LNCaP clone FGC (cell line): ENCODE measurements around the gene FDX1.
"Not testable (repeated sequence)": the region's sequence is repeated elsewhere in the genome, so short reads cannot be mapped to it uniquely, and the experiment has no call there.

Source experiments
- DNase-seq: peaks from one replicate; pipeline ENCODE4 v3.0.0-alpha.2; 2011; ENCODE audit warnings: low read depth
- H3K4me3 ChIP-seq: 2 replicates; pipeline ENCODE4 v1.5.1; 2011; ENCODE audit warnings: mild to moderate bottlenecking, low read depth, low read length, control low read depth
- TF ChIP-seq, protein P1 (sequence below): IDR thresholded peaks from 2 replicates; pipeline ENCODE4 v1.5.1; 2012; ENCODE audit warnings: mild to moderate bottlenecking; ENCODE audit not compliant: control insufficient read depth, insufficient read depth; ENCODE audit errors: extremely low read depth

FDX1 gene

GRCh38 chr11:110409174-110409573, 20.6 kb upstream of the FDX1 start:
- TF ChIP-seq, protein P1, sequence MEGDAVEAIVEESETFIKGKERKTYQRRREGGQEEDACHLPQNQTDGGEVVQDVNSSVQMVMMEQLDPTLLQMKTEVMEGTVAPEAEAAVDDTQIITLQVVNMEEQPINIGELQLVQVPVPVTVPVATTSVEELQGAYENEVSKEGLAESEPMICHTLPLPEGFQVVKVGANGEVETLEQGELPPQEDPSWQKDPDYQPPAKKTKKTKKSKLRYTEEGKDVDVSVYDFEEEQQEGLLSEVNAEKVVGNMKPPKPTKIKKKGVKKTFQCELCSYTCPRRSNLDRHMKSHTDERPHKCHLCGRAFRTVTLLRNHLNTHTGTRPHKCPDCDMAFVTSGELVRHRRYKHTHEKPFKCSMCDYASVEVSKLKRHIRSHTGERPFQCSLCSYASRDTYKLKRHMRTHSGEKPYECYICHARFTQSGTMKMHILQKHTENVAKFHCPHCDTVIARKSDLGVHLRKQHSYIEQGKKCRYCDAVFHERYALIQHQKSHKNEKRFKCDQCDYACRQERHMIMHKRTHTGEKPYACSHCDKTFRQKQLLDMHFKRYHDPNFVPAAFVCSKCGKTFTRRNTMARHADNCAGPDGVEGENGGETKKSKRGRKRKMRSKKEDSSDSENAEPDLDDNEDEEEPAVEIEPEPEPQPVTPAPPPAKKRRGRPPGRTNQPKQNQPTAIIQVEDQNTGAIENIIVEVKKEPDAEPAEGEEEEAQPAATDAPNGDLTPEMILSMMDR, result no peak
- no peak for DNase-seq
- no peak overlapping the region for H3K4me3 ChIP-seq

DNA sequence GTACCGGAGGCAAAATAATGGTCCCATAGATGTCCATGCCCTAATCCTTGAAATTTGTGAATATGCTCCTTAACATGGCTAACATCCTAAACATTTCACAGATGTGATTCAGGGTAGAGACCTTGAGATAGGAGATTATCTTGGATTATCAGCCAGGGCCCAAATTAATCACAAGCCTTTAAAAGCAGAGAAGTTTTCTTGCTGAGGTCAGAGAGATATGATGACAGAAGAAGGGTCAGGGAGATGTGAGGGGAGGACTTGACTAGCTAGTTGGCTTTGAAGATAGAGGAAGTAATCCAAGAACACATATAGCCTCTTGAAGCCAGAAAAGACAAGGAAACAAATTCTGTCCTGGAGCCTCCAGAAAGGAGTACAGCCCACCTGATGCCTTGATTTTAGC, 19.1 kb upstream of the FDX1 start:
- no peak for DNase-seq
- TF ChIP-seq, protein P1, result no peak
- H3K4me3 ChIP-seq, result no peak overlapping the region

- TF ChIP-seq, protein P1, result no peak
- H3K4me3 ChIP-seq, result no peak overlapping the region
- DNase-seq, result no peak
These were observed 14.7 kb upstream of the FDX1 start for GRCh38 chr11:110415081-110415480.

DNA sequence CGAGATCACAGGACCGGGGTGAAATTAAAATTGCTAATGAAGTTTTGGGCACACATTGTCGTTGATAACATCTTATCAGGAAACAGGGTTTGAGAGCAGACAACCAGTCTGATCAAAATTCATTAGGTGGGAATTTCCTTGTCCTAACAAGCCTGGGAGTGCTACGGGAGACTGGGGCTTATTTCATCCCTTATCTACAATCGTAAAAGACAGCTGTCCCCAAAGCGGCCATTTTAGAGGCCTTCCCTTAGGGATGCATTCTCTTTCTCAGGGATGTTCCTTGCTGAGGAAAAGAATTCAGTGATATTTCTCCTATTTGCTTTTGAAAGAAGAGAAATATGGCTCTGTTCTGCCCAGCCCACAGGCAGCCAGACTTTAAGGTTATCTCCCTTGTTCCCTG, 8.1 kb upstream of the FDX1 start:
- DNase-seq, H3K4me3 ChIP-seq: not testable (repeated sequence)

GRCh38 chr11:110422306-110422905, 7.3 kb upstream of the FDX1 start:
- H3K4me3 ChIP-seq, result no peak overlapping the region
- DNase-seq, result no peak
- TF ChIP-seq, protein P1, result no peak

- TF ChIP-seq, protein P1, result no peak
- H3K4me3 ChIP-seq, result no peak overlapping the region
- no peak for DNase-seq
These were observed 4.8 kb upstream of the FDX1 start for GRCh38 chr11:110424775-110425444.

- no peak for DNase-seq
- TF ChIP-seq, protein P1, result no peak
- H3K4me3 ChIP-seq, result no peak overlapping the region
These were observed 3.8 kb upstream of the FDX1 start for GRCh38 chr11:110425751-110426545.
